Measurements from ENCODE around the gene AMT.
A peak's percentile ranks its signal among the peaks of the same experiment; 100 is the strongest.

Gene AMT

GRCh38 chr3:49387721-49388120 is 34.6 kb downstream of the AMT start:
- DNase-seq, result no peak

- no peak for DNase-seq
Observed at GRCh38 chr3:49386056-49386756, 36.1 kb downstream of the AMT start.

GRCh38 chr3:49385617-49386016 is 36.7 kb downstream of the AMT start:
- no peak for DNase-seq

- no peak for DNase-seq
Observed at GRCh38 chr3:49383387-49383786, 38.9 kb downstream of the AMT start.

GRCh38 chr3:49378249-49378895 is 43.9 kb downstream of the AMT start:
- DNase-seq, result no peak

- DNase-seq, result peak; percentile 69
Observed at GRCh38 chr3:49377483-49377882, 44.8 kb downstream of the AMT start.

- DNase-seq, result no peak
Observed at GRCh38 chr3:49371946-49372345, 50.3 kb downstream of the AMT start.

- DNase-seq, result no peak
Observed at GRCh38 chr3:49370585-49371290, 51.5 kb downstream of the AMT start.

Measured in stimulated activated CD4-positive, alpha-beta T cell treated with anti-CD3 and anti-CD28 coated beads, Interleukin-15, amount 100 ng/mL, for 24 hours (primary cell).